GM21723 (cell line): ENCODE measurements around the gene TRMT2B.
"Not testable (repeated sequence)": the region's sequence is repeated elsewhere in the genome, so short reads cannot be mapped to it uniquely, and the experiment has no call there.

Experiments used
- ATAC-seq: cut with Tn5 transposase; IDR thresholded peaks from one replicate; pipeline ENCODE4 v1.9.1; 2021; ENCODE audit warnings: mild to moderate bottlenecking, moderate library complexity; ENCODE audit not compliant: unreplicated experiment

TRMT2B gene, protein sequence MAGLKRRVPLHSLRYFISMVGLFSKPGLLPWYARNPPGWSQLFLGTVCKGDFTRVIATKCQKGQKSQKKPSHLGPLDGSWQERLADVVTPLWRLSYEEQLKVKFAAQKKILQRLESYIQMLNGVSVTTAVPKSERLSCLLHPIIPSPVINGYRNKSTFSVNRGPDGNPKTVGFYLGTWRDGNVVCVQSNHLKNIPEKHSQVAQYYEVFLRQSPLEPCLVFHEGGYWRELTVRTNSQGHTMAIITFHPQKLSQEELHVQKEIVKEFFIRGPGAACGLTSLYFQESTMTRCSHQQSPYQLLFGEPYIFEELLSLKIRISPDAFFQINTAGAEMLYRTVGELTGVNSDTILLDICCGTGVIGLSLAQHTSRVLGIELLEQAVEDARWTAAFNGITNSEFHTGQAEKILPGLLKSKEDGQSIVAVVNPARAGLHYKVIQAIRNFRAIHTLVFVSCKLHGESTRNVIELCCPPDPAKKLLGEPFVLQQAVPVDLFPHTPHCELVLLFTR

DNA sequence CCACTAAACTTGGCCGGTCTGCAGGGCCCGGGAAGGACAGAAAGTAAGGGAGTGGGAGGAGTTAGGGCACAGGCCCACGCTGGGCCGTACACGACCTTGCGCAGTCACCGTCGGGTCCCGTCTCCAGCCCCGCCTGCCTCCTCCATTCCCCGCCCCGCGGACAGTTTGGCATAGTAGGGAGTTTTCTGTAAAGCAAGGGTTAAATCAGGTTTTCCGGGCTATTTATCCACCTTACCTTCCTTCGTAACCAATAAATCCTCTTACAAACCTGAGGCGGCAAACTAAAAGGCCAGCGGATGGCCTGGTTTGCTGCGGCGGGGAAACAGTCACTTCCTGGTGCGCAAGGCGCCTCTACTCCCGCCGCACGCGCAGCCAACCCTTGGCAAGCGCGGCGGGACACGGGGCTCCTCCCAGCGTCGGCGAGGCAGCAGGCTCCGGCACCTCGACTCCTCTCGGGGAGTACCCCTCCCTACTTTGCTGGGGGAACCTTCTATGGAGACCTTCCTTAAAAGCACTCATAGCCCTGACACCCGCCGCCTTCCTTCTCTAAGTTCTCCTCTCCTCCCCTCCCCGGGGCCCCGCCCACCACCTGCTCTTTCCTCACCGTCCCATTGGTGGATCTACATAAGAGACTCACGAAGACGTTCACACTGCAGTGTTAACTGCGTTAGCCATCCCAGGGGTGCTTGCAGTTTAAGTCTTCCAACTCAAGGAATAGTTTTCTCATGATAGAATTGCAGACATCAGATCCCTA lies at the start of gene TRMT2B:
TRMT2B (minus strand) TSS at position 563 of the 754 bp plus-strand sequence. CDS start 9,822 bp downstream, outside the sequence.
- ATAC-seq = peak; percentile 94

DNA sequence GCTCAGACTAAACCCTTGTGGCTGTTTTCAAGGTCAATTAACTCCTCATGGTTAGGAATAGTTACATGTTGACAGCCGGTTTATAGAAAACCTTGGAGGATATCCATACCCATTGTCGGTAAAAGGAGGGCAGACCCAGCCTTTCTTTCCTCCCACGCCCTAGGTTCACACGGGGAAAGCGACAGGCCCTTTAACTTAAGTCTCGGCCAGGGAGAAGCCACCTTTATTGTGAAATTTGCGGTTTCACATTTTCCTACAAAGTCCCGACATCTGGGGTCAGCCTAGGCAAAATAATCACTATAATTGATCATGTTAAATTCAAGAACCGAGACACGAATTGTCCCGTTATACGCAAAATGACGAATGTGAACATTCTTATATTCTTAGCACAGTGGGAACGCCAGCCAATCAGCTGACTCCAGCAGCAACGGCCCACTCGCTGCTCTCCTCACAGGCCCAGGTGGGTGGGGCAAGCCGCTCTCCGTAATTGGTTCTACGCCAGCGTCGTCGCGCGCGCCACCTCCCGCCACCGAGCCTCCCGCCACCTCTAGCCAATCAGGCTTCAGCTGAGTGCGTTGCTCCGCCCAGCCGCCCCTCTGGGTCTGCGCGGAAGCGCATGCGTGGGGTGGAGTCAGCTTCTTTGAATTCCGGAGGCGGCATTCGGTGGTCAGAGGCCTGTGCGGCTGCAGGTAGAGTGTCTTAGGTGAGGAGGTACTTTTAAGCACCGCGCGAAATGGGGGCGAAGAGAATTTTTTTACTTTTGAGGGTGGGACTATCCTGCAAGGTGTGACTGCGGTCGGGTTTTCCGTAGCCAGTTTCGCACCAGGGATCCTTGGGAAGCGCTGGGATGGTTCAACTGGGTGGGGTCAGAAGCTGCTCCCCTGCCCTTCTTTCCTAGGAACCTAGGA lies 45.9 kb upstream of the TRMT2B start, which contains the start of gene CENPI:
CENPI (plus strand) TSS at position 659 of the 908 bp plus-strand sequence. CDS start 2,867 bp downstream, outside the sequence.
- peak; percentile 99 for ATAC-seq

DNA sequence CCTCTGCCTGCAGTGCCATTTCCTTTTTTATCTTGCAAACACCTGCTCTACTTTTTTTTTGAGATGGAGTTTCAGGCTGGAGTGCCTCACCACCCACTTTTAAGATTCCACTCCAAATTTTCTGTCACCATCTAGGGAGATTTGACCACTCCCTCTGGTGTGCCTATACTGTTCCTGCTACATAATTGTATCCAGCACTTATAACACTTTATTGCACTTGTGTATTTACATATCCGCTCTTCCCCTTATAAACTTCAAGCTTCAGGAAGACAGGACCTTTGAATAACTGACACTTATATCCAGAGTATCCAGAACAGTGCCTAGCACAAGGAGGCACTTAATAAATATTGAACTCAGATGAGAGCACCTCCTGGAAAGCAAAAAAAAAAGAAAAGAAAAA lies 39.9 kb upstream of the TRMT2B start:
- no peak for ATAC-seq

DNA sequence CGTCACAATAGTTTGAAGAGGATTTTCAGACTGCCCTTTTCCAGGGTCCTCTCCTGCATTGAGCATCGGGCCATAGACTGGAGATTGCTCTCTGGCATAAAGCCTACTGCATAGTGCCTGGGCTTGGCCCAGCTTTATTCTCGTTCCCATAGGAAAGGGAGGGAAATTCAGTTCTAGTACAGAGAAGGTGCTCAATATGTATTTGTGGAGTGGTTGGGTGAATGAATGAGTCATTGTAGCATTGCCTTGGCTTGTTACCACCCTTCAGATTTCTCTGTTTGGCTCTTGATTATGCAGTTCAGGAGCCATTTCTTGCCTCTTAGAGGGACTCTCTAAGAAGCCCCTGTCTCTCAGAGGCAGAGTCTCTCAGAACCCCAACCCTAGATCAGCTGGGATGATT lies 29.3 kb upstream of the TRMT2B start:
- ATAC-seq = no peak

DNA sequence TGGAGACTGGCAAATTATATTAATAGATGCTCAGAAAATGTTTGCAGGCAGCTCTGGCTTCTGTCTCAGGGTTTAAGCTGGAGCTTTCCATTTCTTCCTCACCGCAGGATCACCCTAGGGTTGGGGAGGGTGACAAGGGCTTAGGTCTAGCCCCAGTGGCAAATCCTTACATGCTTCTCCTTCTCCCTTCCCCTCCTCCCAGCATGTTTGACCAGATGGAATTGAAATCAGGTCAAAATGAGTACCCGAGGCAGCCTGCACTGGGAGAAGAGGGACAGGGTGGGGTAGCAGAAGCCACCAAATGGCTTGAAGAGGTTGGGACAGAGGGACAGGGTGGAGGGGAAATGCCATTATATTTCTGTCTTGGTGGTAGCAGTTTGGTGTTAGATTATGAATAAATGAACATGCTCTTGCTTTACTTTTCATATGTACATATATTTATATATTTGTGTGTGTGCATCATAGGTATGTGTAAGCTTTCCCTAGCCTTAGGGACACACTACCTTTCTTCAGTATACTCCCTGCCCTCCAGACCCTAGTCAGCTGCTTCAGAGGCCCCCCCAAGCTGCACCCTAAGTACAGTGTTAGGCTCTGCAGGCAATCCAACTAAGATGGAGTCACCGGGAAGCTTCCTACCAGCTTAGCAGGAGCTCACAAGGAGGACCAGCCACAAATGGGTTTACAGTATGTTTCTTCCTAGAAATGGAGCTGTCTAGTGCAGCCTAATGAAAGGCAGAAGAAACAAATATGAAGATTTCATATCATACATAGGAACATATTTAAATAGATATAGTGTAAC lies 28.6 kb upstream of the TRMT2B start:
- ATAC-seq = no peak

DNA sequence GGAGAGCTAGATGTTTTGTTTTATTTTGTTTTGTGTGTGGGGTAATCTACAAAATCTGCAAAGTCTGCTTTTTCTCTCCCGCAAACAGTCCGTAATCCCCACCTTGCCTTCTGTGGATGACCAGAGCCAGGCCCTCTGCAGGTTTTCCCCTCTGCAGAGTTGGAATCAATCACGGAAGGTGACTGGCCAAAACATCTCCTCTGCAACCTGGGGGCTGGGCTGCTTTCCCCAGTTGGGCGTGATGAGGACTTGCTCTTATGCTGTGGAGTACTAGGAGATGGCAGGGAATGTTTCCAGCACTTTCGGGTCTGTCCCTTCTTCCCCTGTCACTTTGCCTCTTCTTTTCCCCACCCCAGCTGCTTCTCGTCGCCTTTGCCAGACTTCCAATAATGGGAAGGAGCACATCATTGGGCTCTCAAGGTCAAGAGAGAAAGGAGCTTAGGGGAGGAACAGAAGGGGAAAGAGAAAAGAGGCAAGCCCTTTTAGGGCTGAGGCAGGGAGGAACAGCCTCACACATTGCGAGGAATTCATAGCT lies 27.9 kb upstream of the TRMT2B start:
- no peak for ATAC-seq

DNA sequence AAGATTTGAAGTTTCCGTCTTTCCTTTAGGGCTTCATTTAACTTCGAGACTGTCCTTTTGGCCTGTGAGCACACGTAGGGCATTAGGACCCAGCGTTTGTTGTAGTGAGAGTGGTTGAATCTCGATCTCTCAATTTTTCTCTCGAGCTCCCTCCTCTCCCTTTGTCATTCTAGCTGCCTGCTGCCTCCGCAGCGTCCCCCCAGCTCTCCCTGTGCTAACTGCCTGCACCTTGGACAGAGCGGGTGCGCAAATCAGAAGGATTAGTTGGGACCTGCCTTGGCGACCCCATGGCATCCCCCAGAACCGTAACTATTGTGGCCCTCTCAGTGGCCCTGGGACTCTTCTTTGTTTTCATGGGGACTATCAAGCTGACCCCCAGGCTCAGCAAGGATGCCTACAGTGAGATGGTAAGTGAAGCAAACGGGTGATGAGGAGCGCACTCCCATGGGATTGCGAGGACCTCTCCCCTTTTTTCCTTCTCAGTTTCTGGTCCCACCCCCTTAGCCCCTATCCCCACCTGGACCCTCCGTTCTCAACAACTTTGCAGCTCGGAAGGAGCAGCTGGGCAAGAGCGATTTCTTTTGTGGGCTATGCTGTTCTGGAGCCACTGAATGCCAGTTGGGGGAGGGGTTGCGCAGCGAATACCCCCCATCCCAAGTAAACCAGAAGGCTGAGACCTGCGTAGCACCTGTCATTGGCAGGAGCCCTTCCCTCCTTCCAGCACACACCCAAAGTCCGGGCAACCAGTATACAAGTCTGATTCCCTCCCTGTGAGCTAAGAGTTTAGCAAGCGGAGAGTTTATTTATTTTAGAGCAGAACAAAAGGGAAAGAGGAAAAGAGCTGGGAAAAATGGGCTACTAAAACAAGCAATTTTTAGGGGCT lies 27.0 kb upstream of the TRMT2B start, which contains the start of gene TMEM35A:
TMEM35A (plus strand) TSS at position 164 of the 883 bp plus-strand sequence; CDS start at position 288, 124 bp downstream.
- no peak for ATAC-seq

DNA sequence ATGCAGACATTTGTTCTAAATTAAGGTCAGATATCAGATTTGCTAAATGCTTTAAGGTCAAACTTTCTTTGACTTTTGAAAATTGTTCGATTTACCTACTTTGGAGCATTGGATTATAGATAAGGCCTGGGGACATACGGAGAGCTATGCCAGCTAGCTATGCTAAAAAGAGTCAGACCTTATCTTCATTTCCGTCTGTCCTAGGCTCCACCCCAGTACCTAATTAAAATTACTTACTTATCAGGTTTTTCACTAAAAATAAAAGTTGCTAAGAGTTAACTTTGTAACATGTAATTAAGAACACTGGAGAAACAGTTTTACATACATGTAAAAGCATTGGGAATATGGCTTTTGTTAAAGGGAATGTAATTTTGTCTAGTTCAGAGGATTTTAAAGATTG lies 19.7 kb upstream of the TRMT2B start:
- no peak for ATAC-seq

DNA sequence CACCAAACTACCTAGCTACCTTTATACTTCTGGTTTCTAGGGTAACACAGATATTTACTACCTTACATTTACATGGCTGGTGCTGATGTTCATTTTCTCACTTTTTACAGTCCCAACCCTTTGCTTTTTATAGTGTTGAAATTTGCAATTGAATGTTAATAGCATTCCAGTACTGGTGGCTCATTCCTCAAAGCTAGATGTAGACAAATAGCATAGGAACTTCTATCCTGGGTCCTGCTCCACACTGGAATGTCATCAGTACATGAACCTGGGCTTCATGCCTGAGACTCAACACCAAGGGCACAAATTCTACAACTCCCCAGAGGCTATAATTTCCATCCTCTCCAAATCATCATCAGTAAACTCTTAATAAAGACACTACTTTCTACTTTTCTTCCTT lies 10.3 kb upstream of the TRMT2B start:
- no peak for ATAC-seq

DNA sequence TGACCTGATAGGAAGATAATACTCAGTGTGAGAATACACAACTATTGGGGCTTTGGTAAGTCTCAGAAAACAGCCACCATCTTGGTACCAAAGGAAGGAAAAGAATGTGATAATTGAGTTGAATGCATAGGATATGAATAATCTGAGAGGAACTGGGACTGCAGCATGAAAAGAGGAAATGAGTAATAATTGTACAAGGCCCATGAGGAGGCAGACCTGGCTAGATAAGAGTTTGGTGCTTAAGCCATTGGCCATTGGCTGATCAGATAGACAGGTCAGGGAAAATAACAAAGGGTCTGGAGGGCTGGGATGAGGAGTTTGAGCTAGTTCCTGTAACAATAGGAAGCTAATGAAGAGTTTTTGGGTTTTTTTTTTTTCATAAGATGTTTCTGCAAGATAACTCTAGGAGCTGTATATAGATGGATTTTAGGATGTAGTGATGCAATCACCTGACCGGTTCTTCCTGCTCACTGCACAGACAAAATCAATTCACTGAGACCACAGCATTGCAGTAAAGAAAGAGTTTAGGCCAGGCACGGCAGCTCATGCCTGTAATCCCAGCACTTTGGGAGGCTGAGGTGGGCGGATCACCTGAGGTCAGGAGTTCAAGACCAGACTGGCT lies 5.3 kb upstream of the TRMT2B start:
- ATAC-seq = peak; percentile 92

DNA sequence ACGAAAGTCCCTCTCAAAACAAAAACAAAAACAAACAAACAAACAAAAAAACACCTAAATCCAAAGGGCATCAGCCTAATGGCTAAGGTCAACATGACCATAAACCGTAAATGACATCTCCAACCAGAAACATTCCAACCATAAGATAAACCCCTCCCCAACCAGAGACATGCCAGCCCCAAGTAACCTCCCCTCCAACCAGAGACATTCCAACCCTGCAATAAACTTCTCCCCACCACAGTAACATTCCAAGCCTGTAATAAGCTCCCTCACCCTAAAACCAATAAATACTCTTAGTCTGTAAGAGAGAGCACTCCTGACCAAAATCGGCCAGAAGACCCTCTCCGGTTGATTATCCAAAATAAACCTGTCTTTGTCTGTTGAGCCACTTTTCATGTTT lies 4.6 kb upstream of the TRMT2B start:
- ATAC-seq = not testable (repeated sequence)

DNA sequence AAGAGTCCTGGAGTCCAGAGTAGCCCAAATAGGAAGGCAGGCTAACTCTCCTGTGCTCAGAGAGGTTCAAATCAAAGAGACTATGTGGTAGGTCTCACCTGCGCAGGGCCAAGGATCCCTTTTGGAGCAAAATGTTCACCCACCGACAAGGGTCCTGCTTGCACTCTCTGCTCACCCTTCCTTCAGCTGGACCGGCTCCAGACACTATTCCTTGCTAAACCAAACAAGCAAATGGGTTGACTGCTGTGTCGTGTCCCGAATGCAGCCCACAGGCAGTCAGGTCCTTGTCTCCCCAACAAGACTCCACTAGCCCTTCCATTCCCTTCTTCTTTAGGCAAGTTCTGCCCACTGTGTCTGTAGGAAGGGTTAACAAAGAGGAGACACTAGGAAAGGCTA lies 760 bp downstream of the TRMT2B start:
- peak; percentile 9 for ATAC-seq

DNA sequence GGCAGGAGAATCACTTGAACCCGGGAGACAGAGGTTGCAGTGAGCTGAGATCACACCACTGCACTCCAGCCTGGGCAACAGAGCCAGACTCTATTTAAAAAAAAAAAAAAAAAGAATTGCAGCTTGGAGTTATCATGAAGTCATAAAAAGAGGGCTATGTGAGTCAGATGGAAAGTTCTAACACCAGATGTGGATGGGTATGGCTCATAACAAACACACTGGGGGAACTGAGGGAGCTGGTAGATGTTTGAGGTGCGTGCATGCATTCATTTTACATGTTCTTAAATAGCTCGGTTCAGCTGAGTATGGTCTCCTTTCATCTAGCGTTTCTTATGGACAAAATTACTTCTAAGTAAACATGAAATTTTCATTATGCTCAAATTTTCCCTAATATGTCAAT lies 11.7 kb downstream of the TRMT2B start:
- no peak for ATAC-seq

DNA sequence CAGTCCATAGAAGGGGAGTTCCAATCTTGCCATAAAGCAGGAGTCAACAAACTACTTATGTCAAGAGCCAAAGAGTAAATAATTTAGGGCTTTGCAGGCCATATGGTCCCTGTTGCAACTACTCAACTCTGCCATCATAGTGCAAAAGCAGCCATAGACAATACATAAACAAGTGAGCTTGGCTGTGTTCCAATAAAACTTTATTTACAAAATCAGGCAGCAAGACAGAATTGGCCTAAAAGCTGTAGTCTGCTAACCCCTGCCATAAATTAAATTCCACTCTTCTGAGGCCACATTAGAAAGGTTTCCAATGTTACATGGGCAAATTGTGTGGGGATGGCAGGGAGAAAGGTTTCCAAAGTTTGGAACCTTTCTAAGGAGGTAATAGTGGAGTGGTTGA lies 14.7 kb downstream of the TRMT2B start:
- no peak for ATAC-seq

DNA sequence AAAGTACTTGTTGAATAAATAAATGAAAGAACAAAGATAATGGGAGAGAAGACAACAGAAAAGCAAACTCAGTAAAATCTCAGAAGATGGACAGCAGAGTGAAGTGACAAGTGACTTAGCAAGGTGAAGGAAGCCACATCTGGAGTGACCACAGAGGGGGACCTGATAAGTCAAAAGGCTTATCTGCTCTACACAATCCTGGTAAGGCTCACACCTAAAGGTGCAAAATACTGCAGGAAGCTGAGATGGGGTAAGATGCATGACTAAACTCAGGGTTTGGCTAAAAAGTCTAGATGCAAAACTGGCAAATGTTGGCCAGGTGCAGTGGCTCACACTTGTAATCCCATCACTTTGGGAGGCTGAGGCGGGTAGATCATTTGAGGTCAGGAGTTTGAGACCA lies 22.2 kb downstream of the TRMT2B start:
- no peak for ATAC-seq

DNA sequence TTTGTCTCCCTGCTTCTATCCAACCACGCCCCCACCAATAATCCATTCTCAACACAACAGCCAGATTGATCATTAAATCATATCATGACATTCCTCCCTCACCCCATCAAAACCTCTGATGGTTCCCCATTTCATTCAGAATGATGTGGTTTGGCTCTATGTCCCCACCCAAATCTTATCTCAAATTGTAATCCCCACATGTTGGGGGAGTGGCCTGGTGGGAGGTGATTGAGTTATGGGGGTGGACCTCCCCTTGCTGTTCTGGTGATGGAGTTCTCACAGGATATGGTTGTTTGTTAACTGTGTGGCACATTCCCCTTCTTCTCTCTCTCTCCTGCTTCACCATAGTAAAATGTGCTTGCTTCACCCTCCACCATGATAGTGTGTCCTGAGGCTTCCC lies 23.3 kb downstream of the TRMT2B start:
- no peak for ATAC-seq

DNA sequence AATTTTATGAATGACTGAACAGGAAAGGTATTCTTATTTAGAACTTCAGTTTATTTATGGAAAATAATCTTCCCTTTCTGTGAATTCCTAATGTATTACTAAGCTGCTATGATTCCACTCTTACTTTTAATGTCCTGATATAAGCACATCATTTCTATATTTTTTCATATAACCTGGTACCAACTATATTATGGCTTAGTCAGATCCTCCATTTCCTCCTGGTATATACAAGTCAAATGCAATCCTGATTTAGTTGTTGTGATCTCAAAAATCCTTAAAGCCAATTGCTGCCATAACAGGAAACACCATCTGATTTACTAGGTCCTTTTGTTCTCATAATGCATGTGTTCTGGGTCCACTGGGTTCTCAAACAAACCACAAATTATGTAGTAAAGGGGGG lies 26.8 kb downstream of the TRMT2B start:
- ATAC-seq = no peak

DNA sequence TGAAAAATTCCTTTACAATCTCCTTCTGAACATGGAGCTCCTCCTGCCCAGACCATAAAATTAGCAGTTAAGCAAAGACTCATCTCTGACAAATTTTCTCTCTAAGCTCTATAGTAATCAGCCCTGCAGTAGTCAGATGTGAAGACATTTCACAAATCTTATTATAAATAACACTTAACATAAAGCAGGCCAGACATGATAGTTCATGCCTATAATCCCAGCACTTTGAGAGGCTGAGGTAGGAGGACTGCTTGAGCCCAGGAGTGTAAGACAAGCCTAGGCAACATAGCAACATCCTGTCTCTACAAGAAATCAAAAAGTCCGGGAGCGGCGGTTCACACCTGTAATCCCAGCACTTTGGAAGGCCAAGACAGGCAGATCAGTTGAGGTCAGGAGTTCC lies 29.9 kb downstream of the TRMT2B start:
- no peak for ATAC-seq
